Measurements from ENCODE around the gene FBXW7.

Gene FBXW7

DNA sequence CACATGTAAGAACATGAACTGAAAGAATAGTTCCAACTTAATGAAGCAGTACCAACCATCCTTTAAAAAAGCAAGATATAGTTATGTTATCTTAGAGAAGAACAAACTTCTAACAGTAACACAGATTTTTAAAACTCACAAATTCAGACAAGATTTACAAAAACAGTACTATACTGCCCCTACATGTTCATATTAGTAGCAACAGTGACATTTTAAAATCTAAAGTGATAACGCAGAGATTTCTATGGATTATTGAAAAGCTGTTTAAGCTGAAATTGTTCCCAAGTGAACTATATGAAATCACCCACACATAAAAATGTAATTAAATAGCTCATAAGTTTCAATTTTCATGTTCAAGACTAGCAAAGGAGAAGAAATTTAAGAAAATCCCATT lies 166.0 kb downstream of the FBXW7 start:
- no peak overlapping the region for H3K9ac ChIP-seq (ENCODE audit: low read depth in 1 of 2, low read length in 2 of 2)

DNA sequence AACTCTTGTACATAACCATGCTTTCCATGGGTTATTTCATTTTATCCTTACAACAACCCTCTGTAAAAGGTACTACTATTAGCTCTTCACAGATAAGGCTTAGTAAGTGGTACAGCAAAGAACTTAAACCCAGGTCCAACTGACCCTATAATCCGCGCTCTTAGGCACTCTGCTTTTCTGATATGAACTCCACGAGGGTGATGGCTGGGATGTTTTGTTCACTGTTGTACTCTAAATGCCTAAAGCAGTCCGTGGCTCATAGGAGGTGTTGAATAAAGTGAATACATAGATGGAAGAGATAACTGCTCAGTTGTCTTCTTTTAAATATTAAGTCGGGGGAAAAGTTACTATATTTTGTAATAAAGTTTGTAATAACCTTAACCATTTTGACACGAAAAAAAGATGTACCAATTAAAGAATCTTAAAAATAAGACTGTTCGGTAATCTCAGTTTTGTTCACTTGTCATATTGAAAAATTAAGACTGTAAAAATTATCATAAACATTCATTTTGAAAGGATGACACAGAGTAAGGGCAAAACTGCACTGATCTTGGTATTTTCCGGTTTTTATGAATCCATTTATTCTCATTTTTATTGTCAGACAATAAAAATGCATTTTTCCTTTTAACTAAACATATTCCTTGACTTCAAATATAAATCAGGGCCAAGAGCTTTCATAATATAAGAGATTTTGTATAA lies 166.5 kb downstream of the FBXW7 start:
- no peaks in the 10 kb centered on the region for H3K36me3 ChIP-seq (ENCODE audit: control insufficient read depth in 1 of 2, insufficient read depth in 2 of 2, low read length in 2 of 2)
- no peak overlapping the region for H3K4me3 ChIP-seq (ENCODE audit: low read depth in 1 of 2, low read length in 2 of 2)
- H3K27me3 ChIP-seq (ENCODE audit: control insufficient read depth in 1 of 2, insufficient read depth in 2 of 2, low read length in 2 of 2) = no peaks in the 10 kb centered on the region
- no peak overlapping the region for H3K9ac ChIP-seq (ENCODE audit: low read depth in 1 of 2, low read length in 2 of 2)
- H3K4me1 ChIP-seq (ENCODE audit: control insufficient read depth in 1 of 2, insufficient read depth in 2 of 2, low read length in 2 of 2) = no peaks in the 10 kb centered on the region
- H3K9me3 ChIP-seq (ENCODE audit: control insufficient read depth in 1 of 2, low read length in 2 of 2) = no peaks in the 10 kb centered on the region
- no peak overlapping the region for H3K27ac ChIP-seq (ENCODE audit: low read depth, low read length)

More for the DNA sequence above, 166.0 kb downstream of the FBXW7 start:
- no peaks in the 10 kb centered on the region for H3K4me1 ChIP-seq (ENCODE audit: control insufficient read depth in 1 of 2, insufficient read depth in 2 of 2, low read length in 2 of 2)
- no peaks in the 10 kb centered on the region for H3K27me3 ChIP-seq (ENCODE audit: control insufficient read depth in 1 of 2, insufficient read depth in 2 of 2, low read length in 2 of 2)
- H3K27ac ChIP-seq (ENCODE audit: low read depth, low read length) = no peak overlapping the region
- H3K4me3 ChIP-seq (ENCODE audit: low read depth in 1 of 2, low read length in 2 of 2) = no peak overlapping the region
- H3K36me3 ChIP-seq (ENCODE audit: control insufficient read depth in 1 of 2, insufficient read depth in 2 of 2, low read length in 2 of 2) = no peaks in the 10 kb centered on the region
- H3K9me3 ChIP-seq (ENCODE audit: control insufficient read depth in 1 of 2, low read length in 2 of 2) = no peaks in the 10 kb centered on the region

DNA sequence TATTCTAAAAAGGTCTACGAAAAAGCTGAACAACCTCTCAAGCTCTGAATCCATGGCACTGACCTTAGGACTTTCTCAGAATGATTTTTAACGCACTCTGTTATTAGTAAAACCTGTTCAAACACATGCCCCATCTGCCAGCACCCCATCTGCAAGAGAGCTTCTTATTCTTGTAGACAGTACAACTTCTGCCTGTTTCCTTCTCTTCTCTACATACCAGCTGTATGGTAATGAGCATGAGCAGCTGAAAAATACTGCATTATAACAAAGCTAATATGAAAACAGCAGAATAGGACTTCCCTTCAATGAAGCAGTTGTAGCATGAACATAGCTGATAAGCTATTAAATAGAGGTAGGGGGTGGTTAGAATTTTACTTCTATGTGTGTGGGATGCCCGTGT lies 167.9 kb downstream of the FBXW7 start:
- no peaks in the 10 kb centered on the region for H3K27me3 ChIP-seq (ENCODE audit: control insufficient read depth in 1 of 2, insufficient read depth in 2 of 2, low read length in 2 of 2)

DNA sequence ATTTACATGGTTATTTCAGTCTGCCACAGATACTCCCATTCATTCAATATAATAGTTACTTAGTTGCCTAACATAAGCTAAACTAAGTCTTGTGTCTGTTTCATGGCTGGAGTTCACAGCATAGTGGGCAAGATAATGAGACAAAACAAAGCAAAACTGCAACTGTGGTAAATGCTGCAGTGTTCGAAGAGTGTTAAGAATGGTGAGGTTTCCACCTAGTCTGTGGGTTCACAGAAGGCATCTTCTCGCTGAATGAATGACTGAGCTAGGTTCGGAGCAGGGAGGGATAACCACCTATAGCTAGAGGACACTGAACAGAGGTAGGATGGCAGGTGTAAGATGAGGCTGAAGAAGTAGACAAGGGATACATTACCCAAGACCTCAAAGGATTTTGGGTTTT lies 171.0 kb downstream of the FBXW7 start:
- no peak overlapping the region for H3K27ac ChIP-seq (ENCODE audit: low read depth, low read length)
- H3K9me3 ChIP-seq (ENCODE audit: control insufficient read depth in 1 of 2, low read length in 2 of 2) = no peaks in the 10 kb centered on the region
- no peaks in the 10 kb centered on the region for H3K27me3 ChIP-seq (ENCODE audit: control insufficient read depth in 1 of 2, insufficient read depth in 2 of 2, low read length in 2 of 2)
- H3K9ac ChIP-seq (ENCODE audit: low read depth in 1 of 2, low read length in 2 of 2) = no peak overlapping the region
- H3K36me3 ChIP-seq (ENCODE audit: control insufficient read depth in 1 of 2, insufficient read depth in 2 of 2, low read length in 2 of 2) = no peaks in the 10 kb centered on the region
- H3K4me3 ChIP-seq (ENCODE audit: low read depth in 1 of 2, low read length in 2 of 2) = no peak overlapping the region
- no peaks in the 10 kb centered on the region for H3K4me1 ChIP-seq (ENCODE audit: control insufficient read depth in 1 of 2, insufficient read depth in 2 of 2, low read length in 2 of 2)

More for the DNA sequence above, 167.9 kb downstream of the FBXW7 start:
- no peaks in the 10 kb centered on the region for H3K4me1 ChIP-seq (ENCODE audit: control insufficient read depth in 1 of 2, insufficient read depth in 2 of 2, low read length in 2 of 2)
- no peak overlapping the region for H3K27ac ChIP-seq (ENCODE audit: low read depth, low read length)
- H3K9ac ChIP-seq (ENCODE audit: low read depth in 1 of 2, low read length in 2 of 2) = no peak overlapping the region
- H3K9me3 ChIP-seq (ENCODE audit: control insufficient read depth in 1 of 2, low read length in 2 of 2) = no peaks in the 10 kb centered on the region
- H3K36me3 ChIP-seq (ENCODE audit: control insufficient read depth in 1 of 2, insufficient read depth in 2 of 2, low read length in 2 of 2) = no peaks in the 10 kb centered on the region
- H3K4me3 ChIP-seq (ENCODE audit: low read depth in 1 of 2, low read length in 2 of 2) = no peak overlapping the region

DNA sequence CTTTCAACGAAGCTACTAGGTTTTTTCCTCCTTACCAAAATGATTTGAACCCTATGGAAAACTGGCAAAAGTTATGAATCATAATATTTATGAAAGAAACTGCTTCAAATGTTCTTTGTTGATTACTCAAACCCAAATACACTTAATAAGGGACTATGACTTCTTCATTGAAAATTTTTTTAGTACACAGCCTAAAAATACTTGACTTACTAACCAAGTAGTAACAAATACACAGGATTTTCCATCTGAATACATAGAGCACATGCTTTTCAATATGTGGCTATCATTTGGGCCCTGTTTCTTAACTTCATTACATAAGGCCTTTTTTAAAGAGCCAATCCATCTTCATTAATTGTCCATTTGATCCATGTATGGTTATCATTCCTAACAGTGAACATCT lies 171.5 kb downstream of the FBXW7 start:
- H3K4me1 ChIP-seq (ENCODE audit: control insufficient read depth in 1 of 2, insufficient read depth in 2 of 2, low read length in 2 of 2) = no peaks in the 10 kb centered on the region
- no peaks in the 10 kb centered on the region for H3K9me3 ChIP-seq (ENCODE audit: control insufficient read depth in 1 of 2, low read length in 2 of 2)
- H3K27me3 ChIP-seq (ENCODE audit: control insufficient read depth in 1 of 2, insufficient read depth in 2 of 2, low read length in 2 of 2) = no peaks in the 10 kb centered on the region
- H3K27ac ChIP-seq (ENCODE audit: low read depth, low read length) = no peak overlapping the region
- H3K4me3 ChIP-seq (ENCODE audit: low read depth in 1 of 2, low read length in 2 of 2) = no peak overlapping the region
- no peak overlapping the region for H3K9ac ChIP-seq (ENCODE audit: low read depth in 1 of 2, low read length in 2 of 2)
- no peaks in the 10 kb centered on the region for H3K36me3 ChIP-seq (ENCODE audit: control insufficient read depth in 1 of 2, insufficient read depth in 2 of 2, low read length in 2 of 2)

DNA sequence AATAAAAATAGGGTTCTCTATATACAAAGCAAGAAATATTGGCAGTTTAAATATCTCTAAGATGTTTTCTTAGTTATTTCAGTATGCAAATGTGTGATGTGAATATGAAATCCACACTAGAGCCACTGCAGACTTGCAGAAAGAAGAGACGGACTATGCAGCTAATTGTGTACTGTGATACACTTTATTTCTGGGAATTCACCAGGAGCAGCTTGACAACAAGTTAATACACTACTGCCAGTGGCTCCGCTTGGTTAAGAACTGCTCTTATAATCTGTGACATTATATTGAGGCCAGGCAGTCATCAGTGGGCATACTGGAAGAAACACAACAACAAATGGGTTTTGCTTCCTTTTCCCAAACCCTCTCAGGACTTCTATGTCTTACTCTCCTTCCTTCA lies 172.0 kb downstream of the FBXW7 start:
- no peak overlapping the region for H3K27ac ChIP-seq (ENCODE audit: low read depth, low read length)

DNA sequence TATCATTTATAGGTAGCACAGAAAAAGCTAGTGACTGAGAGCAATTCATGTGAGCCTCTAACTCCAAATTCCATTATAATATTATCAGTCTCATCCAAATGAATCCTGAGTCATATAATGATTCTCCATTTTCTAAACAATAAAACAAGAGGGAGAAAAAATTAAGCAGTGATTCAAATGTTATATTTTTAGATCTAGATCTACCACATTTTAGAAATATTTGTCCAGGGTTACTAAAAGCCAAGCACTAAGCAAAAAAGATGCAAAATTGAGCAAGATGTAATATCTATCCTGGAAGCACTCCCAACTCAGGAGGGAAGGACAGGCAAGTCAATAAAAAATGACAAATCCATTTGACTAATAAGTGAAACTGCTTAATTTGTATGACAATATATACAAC lies 172.8 kb downstream of the FBXW7 start:
- H3K4me1 ChIP-seq (ENCODE audit: control insufficient read depth in 1 of 2, insufficient read depth in 2 of 2, low read length in 2 of 2) = no peaks in the 10 kb centered on the region
- H3K4me3 ChIP-seq (ENCODE audit: low read depth in 1 of 2, low read length in 2 of 2) = no peak overlapping the region
- no peaks in the 10 kb centered on the region for H3K27me3 ChIP-seq (ENCODE audit: control insufficient read depth in 1 of 2, insufficient read depth in 2 of 2, low read length in 2 of 2)
- no peaks in the 10 kb centered on the region for H3K9me3 ChIP-seq (ENCODE audit: control insufficient read depth in 1 of 2, low read length in 2 of 2)
- H3K27ac ChIP-seq (ENCODE audit: low read depth, low read length) = no peak overlapping the region
- H3K9ac ChIP-seq (ENCODE audit: low read depth in 1 of 2, low read length in 2 of 2) = no peak overlapping the region
- no peaks in the 10 kb centered on the region for H3K36me3 ChIP-seq (ENCODE audit: control insufficient read depth in 1 of 2, insufficient read depth in 2 of 2, low read length in 2 of 2)

More for the DNA sequence above, 172.0 kb downstream of the FBXW7 start:
- Histone ChIP-seq H3K9ac (ENCODE audit: low read depth in 1 of 2, low read length in 2 of 2) (no peak overlapping the region), H3K4me3 (ENCODE audit: low read depth in 1 of 2, low read length in 2 of 2) (no peak overlapping the region), H3K27me3 (ENCODE audit: control insufficient read depth in 1 of 2, insufficient read depth in 2 of 2, low read length in 2 of 2) (no peaks in the 10 kb centered on the region), H3K4me1 (ENCODE audit: control insufficient read depth in 1 of 2, insufficient read depth in 2 of 2, low read length in 2 of 2) (no peaks in the 10 kb centered on the region), H3K36me3 (ENCODE audit: control insufficient read depth in 1 of 2, insufficient read depth in 2 of 2, low read length in 2 of 2) (no peaks in the 10 kb centered on the region), H3K9me3 (ENCODE audit: control insufficient read depth in 1 of 2, low read length in 2 of 2) (no peaks in the 10 kb centered on the region)

DNA sequence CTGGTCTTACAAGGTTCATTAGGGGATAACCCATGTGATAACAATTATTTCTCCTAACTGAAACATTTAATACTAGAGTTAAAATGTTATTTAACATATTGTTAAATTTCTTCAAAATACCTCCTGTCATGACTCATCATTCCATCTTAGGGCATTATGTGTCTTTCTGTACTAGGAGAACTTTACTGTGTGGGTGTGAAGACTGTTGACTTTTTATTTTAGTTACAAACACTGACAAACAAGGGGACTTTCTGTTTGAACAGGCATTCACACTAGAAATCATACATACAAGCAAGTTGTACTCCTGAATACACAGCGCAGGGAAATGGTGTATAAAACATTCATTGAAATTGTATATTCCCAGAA lies 175.9 kb downstream of the FBXW7 start:
- no peaks in the 10 kb centered on the region for H3K9me3 ChIP-seq (ENCODE audit: control insufficient read depth in 1 of 2, low read length in 2 of 2)
- H3K4me3 ChIP-seq (ENCODE audit: low read depth in 1 of 2, low read length in 2 of 2) = no peak overlapping the region
- no peaks in the 10 kb centered on the region for H3K4me1 ChIP-seq (ENCODE audit: control insufficient read depth in 1 of 2, insufficient read depth in 2 of 2, low read length in 2 of 2)
- H3K9ac ChIP-seq (ENCODE audit: low read depth in 1 of 2, low read length in 2 of 2) = no peak overlapping the region
- no peak overlapping the region for H3K27ac ChIP-seq (ENCODE audit: low read depth, low read length)
- no peaks in the 10 kb centered on the region for H3K36me3 ChIP-seq (ENCODE audit: control insufficient read depth in 1 of 2, insufficient read depth in 2 of 2, low read length in 2 of 2)
- no peaks in the 10 kb centered on the region for H3K27me3 ChIP-seq (ENCODE audit: control insufficient read depth in 1 of 2, insufficient read depth in 2 of 2, low read length in 2 of 2)

DNA sequence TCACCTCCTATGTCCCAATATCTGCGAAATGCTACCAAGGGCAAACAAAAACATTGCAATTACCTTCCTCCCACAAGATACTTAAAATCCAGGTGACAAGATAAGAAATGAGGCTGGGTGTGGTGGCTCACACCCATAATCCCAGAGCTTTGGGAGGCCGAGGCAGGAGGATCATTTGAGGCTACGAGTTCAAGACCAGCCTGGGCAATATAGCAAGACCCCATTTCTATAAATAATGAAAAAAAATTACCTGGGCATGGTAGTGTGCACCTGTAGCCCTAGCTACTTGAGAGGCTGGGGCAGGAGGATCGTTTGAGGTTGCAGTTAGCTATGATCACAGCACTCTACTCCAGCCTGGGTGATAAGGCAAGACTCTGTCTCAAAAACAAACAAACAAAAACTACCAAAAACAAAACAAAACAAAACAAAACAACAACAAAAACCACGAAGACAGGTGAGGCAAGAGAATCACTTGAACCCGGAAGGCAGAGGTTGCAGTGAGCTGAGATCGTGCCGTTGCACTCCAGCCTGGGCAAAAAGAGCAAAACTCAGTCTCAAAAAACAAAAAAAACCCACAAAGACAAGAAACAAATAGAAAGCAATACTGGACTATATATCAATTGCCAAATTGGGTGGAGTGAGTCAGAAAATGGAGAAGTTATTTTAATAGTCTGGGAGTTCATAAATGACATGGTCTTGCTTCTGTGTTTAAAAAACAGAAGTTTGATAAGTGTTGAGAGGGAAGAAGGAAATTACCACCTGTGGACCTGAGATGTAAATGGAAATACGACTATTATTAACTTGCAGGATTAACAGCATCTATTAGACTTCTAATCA lies 176.5 kb downstream of the FBXW7 start:
- Histone ChIP-seq H3K36me3 (ENCODE audit: control insufficient read depth in 1 of 2, insufficient read depth in 2 of 2, low read length in 2 of 2) (no peaks in the 10 kb centered on the region), H3K4me1 (ENCODE audit: control insufficient read depth in 1 of 2, insufficient read depth in 2 of 2, low read length in 2 of 2) (no peaks in the 10 kb centered on the region), H3K9ac (ENCODE audit: low read depth in 1 of 2, low read length in 2 of 2) (no peak overlapping the region), H3K27ac (ENCODE audit: low read depth, low read length) (no peak overlapping the region), H3K4me3 (ENCODE audit: low read depth in 1 of 2, low read length in 2 of 2) (no peak overlapping the region), H3K9me3 (ENCODE audit: control insufficient read depth in 1 of 2, low read length in 2 of 2) (no peaks in the 10 kb centered on the region), H3K27me3 (ENCODE audit: control insufficient read depth in 1 of 2, insufficient read depth in 2 of 2, low read length in 2 of 2) (no peaks in the 10 kb centered on the region)

DNA sequence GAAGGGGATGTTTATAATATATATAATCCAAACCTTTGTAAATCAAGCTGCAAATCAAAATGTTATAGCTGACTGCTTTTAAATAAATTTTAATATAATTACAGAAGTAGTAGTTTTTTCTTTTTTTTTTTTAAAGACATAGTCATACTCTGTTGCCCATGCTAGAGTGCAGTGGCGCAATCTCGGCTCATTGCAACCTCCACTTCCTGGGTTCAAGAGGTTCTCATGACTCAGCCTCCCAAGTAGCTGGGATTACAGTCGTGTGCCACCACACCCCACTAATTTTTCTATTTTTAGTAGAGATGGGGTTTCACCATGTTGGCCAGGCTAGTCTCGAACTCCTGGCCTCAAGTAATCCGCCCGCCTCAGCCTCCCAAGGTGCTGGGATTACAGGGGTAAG lies 178.7 kb downstream of the FBXW7 start:
- Histone ChIP-seq H3K27me3 (ENCODE audit: control insufficient read depth in 1 of 2, insufficient read depth in 2 of 2, low read length in 2 of 2) (no peaks in the 10 kb centered on the region), H3K36me3 (ENCODE audit: control insufficient read depth in 1 of 2, insufficient read depth in 2 of 2, low read length in 2 of 2) (no peaks in the 10 kb centered on the region), H3K4me3 (ENCODE audit: low read depth in 1 of 2, low read length in 2 of 2) (no peak overlapping the region), H3K9ac (ENCODE audit: low read depth in 1 of 2, low read length in 2 of 2) (no peak overlapping the region), H3K9me3 (ENCODE audit: control insufficient read depth in 1 of 2, low read length in 2 of 2) (no peaks in the 10 kb centered on the region), H3K27ac (ENCODE audit: low read depth, low read length) (no peak overlapping the region), H3K4me1 (ENCODE audit: control insufficient read depth in 1 of 2, insufficient read depth in 2 of 2, low read length in 2 of 2) (no peaks in the 10 kb centered on the region)

Data from duodenal mucosa (tissue), 2 donors.